H7 (cell line): ENCODE results near the gene KRT2. TPM values are rescaled to one million over a fixed set of nuclear protein-coding genes. Genes with fewer than 3 reads are reported as not detected.

Source experiments
- DNase-seq: peaks from one replicate; pipeline ENCODE4 v3.0.0; 2012
- H3K27me3 ChIP-seq: 2 replicates; pipeline ENCODE4 v1.6.0; 2011; ENCODE audit warnings: mild to moderate bottlenecking, low read length; ENCODE audit not compliant: control insufficient read depth, insufficient read depth
- H3K36me3 ChIP-seq: replicated peaks from 2 replicates; pipeline ENCODE4 v1.5.1; 2011; ENCODE audit warnings: low read length; ENCODE audit not compliant: control insufficient read depth, insufficient read depth
- H3K4me3 ChIP-seq: 2 replicates; pipeline ENCODE4 v1.5.1; 2011; ENCODE audit warnings: low read depth, mild to moderate bottlenecking, control low read depth, low read length, moderate library complexity; ENCODE audit not compliant: insufficient read depth
- total RNA-seq: library from RNA; depleted of rRNA; stranded (reverse); fragments of >200 nt; shearing (Covaris generic); gene quantifications from 2 replicates; pipeline ENCODE4 v1.2.3, GENCODE V29; 2014; rRNA removed

KRT2 gene
- not detected in 2 replicates for total RNA-seq

DNA sequence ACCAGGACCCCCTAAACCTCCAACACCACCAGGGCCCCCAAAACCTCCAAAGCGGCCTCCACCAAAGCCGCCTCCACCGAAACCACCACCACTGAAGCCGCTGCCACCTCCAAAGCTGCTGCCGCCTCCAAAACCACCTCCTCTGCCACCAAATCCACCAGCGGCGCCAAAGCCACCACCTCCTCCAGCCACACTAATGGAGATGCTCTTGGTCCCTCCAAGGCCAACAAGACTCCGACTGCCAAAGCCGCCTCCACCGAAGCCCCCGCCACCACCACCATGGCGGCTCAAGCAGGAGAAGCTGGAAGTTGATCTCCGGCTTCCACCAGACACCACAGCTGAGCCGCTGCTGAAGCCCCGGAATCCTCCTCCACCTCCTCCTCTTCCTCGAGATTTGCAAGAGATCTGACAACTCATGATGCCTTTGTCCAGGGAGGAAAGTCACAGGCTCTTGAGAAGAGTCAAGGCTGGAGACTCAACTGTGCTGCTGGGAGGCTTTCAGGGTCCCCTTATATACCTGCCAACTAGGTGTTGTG lies at the start of gene KRT2:
KRT2 (minus strand) TSS at position 486 of the 536 bp plus-strand sequence; CDS start at position 417, 69 bp downstream.
- Histone ChIP-seq H3K27me3 (no peaks in the 10 kb centered on the region; the same call in 1 of the 2 replicates), H3K4me3 (no peak within 1 kb of the TSS), H3K36me3 (no peaks in the 10 kb centered on the region)
- DNase-seq: no peak

DNA sequence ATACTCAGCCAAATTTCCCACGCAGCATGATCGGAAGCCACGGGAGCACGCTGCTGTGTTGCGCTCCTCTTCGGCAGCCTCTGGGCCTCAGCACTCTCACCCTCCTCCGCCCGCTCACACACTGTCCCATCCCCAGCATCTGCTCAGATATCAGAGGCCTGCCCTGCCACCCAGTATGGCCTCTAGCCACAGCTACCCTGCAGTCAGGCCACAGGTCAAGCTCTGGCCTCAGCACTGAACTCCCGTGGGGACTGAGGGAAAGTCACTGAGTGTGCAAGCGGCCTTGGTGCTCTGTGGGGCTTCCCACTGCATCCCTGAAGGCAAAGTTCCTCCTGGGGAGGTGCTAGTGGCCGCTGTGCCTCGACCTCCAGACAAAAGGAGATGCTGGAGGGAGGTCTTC lies 49.3 kb upstream of the KRT2 start:
- Histone ChIP-seq H3K27me3 (no peaks in the 10 kb centered on the region; the same call in 1 of the 2 replicates), H3K4me3 (no peak overlapping the region), H3K36me3 (no peaks in the 10 kb centered on the region)
- no peak for DNase-seq

DNA sequence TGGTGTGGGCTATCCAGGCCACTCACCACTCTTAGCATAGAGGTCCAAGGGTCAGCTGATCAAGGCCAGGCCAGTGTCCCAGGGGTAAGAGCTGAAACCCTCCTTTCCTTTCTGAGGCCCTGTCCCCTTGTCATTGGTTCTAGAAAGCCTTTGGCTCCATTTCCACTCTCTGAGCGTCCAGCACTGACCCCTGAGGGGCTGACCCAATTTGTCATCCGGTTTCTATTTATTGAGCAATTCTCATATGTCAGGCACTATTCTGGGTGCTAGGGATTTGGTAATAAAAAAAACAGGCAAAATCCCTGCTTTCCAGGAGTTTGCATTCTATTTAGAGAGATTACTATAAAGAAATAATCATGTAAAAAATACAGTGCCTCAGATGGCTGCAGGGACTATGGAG lies 47.9 kb upstream of the KRT2 start:
- Histone ChIP-seq H3K4me3 (no peak overlapping the region), H3K27me3 (no peaks in the 10 kb centered on the region; the same call in 1 of the 2 replicates), H3K36me3 (no peaks in the 10 kb centered on the region)
- DNase-seq: no peak

DNA sequence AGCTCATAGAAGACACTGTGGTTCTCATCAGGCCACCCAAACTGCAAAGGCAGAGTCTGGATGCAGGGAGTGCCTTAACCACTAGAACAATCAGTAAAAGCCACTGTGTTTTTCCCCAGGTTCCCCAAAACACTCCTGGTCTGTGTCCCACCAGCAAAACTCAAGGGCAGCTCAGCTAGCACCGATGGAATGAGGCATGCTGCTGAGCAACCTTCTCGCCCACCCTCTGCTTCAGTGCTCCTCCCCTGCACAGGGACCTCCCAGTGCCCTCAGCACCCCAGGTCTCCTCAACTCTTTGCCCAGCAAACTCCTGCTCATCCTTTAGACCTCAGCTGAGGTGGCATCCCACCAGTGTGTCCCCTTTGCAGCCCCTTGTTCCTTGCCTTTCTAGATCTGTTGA lies 47.4 kb upstream of the KRT2 start:
- Histone ChIP-seq H3K36me3 (no peaks in the 10 kb centered on the region), H3K4me3 (no peak overlapping the region), H3K27me3 (no peaks in the 10 kb centered on the region; the same call in 1 of the 2 replicates)
- DNase-seq: no peak

DNA sequence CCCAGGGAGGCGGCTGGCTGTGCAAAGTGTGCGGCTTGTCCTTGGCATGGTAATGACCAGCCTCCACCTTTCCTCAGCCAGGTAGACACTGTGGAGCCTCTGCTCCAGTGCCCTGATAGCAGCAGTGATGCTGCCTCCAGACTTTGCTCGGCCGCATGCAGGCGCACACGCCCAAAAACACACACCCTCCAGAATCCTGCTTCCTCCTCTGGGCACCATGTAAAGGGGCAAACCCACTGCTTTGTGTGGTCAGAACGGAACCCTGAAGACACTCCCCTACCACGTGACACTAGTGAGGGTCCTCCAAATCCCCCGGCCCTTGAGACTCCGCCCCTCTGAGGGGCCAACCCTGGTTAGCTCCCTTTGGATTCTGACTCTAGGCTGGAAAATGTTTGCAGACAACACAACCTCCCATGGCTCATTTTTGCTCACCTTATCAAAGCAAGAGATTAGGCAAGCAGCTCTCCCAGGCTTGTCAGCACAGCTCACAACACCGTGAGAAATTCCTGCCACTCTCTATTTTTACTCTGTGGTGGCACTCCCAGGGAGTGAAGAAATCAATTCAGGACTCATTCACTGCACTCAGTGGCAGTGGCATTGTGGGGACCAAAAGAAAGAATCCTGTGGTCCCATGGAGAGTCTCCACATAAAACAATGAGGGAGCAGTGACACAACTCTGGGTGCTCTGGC lies 46.8 kb upstream of the KRT2 start:
- DNase-seq: peak; percentile 42
- Histone ChIP-seq H3K36me3 (no peaks in the 10 kb centered on the region), H3K4me3 (no peak overlapping the region), H3K27me3 (no peaks in the 10 kb centered on the region; the same call in 1 of the 2 replicates)

DNA sequence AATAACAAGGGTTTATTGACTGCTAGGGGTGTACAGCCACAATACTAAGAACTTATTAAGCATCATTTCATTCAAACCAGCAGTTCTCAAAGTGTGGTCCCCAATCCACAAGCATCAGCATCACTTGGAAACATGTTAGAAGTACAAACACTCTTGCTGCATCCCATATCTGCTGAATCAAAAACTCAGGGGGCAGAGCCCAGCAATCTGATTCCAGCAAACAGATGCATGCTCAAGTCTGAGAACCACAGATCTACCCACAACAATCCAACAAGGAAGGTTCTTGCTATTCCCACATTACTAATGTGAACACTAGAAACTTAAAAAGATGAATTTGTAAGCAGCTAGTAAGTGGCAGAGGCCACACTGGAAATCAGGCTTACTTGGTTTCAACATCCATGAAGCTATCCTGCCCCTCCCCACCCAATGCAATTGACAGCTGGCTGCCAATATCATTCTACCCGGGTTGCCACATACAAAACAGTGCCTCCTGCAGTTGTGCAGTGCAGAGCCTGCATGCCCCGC lies 45.1 kb upstream of the KRT2 start:
- H3K4me3 ChIP-seq: no peak overlapping the region
- H3K36me3 ChIP-seq: no peaks in the 10 kb centered on the region
- DNase-seq: no peak
- H3K27me3 ChIP-seq: peaks cover 4% of the 10 kb centered on the region

DNA sequence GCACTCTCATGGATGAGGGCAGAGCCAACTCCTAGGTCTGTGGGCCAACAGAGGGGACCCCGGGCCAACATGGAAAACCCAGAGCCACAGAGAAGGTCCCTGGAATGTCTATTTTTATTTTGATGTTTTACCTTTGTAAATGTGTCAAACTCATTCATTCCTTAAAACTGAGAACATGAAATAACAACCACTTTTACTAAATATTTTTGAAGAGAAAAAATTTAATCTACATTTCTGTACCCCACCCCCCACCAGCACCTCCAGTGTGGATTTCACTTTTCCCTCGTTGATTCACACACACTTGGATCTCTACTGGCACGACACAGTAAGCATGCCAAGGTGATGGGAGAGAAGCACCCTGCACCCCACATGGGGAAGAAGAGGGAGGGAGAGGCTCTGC lies 44.6 kb upstream of the KRT2 start:
- Histone ChIP-seq H3K4me3 (no peak overlapping the region), H3K36me3 (no peaks in the 10 kb centered on the region), H3K27me3 (peaks cover 10% of the 10 kb centered on the region)
- no peak for DNase-seq

DNA sequence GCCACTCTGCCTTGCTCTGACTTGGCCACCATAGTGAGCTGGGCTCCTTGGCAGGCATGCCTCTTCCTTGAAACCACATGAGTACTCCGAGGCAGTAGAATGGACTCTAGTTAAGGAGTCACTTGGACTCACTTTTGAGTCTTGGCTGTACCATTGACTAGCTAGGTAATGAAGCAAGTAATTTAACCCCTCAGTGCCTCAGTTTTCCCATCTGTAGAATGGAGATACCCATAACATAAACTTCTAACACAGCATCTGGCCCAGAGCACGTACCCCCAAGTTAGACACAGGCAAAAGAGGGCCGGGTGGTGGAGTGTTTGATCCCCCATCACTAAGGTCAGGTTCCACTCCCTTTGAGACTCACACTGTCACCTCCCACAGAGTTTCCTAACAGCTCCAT lies 43.0 kb upstream of the KRT2 start:
- DNase-seq: no peak
- Histone ChIP-seq H3K27me3 (peaks cover 25% of the 10 kb centered on the region), H3K36me3 (no peaks in the 10 kb centered on the region), H3K4me3 (no peak overlapping the region)

DNA sequence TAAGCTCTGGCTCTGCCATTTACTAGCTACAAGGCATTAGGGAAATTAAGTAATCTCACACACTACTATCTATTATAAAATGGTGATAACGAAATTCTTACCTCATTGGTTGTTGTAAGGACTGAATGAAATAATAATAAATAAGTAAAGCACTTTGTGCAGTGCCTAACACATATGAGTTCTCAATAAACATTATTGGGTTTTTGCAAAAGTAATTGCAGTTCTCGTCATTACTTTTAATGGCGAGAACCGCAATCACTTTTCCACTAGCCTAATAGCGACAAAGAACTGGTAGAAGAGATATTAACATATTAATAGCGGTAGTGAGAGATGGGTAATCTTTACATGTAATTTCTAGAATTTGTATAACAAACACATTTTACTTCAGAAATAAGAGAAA lies 42.1 kb upstream of the KRT2 start:
- no peak overlapping the region for H3K4me3 ChIP-seq
- peaks cover 31% of the 10 kb centered on the region for H3K27me3 ChIP-seq
- no peaks in the 10 kb centered on the region for H3K36me3 ChIP-seq
- DNase-seq: no peak

DNA sequence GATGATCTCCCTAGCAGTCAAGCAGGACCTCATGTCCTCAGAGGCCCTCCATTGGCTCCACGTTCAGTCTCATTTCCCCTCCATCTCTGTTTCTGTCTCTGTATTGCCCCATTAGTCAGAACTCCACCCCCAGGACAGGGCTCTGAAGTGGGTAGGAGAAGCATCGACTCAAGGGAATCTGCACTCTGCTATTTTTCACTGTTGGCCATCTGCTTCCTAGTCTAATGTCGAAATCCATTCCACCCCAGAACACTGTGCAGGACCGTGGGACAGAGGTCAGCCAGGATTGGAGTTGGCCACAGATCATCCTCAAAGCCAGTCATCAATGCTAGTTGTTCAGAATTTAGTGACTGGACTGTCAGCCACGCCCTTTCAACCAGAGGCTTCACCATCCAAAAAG lies 41.2 kb upstream of the KRT2 start:
- H3K27me3 ChIP-seq: peaks cover 31% of the 10 kb centered on the region
- no peak for DNase-seq
- no peak overlapping the region for H3K4me3 ChIP-seq
- H3K36me3 ChIP-seq: no peaks in the 10 kb centered on the region

DNA sequence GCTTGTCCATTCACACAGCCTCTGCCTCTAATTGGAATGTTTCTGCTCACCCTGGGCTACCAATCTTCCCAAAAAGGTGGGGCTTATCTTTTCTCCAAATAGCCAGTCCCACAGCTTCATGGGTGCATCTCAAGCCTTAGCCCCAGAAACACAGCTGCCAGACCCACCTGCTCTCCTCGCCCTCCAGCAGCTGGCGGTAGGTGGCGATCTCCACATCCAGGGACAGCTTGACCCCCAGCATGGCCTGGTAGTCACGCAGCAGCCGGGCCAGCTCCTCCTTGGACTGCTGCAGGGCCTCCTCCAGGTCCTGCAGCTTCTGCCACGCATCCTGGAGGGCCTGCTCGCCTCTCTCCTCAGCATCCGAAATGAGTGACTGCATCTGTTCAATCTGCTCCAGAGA lies 40.2 kb upstream of the KRT2 start:
- Histone ChIP-seq H3K27me3 (peaks cover 32% of the 10 kb centered on the region), H3K4me3 (no peak overlapping the region)
- peak; percentile 83 for DNase-seq

DNA sequence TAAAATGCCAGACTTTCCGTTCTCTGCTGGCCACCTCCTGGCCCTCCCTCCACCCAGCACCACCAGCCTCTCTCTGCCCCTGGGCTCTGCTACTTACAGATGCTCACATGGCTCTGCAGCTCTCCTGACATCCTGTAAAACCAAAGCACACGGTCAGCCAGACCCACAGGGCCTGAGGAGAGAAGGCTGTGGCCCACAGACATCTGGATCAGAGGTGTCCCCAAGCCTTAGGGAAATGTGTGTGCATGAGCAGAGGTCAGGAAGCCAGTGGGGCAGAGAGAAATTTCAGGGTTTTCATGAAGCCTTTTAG lies 39.8 kb upstream of the KRT2 start:
- Histone ChIP-seq H3K4me3 (no peak overlapping the region), H3K36me3 (no peaks in the 10 kb centered on the region), H3K27me3 (peaks cover 32% of the 10 kb centered on the region)
- no peak for DNase-seq

More for the DNA sequence above, 40.2 kb upstream of the KRT2 start:
- no peaks in the 10 kb centered on the region for H3K36me3 ChIP-seq

DNA sequence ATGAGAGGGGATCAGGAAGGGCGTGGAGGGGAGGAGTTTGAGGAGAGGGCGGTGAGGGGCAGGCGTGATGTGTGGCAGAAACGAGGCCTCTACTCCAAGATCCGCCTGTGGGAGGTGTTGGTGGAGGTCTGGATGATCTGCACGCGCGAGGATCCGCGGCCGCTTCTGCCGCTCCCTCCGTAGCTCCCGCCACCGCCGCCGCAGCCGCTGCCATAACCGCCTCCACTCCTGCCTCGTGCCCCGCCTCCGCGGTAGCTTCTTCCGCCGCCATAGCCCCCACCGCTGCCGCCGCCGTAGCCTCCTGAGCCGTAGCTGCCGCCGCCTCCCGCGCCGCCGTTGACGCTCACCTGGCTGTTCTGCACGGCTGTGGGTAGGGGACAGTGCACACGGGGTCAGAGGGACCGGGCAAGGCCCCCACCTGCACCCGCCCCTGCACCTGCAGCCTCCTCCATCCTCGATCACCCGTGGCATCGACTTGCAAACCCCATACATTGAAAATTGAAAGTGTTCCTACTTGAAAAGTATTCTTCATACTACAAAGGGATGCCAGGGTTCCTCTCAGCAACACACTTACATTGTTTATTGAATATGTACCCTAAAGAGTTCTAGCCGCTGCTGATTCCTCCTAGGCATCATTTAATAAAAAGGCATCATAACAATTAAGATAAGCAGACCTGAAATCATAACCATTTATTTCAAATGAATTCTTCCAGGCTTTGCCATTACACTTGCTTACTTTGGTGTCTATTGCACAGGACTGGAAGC lies 39.2 kb upstream of the KRT2 start:
- Histone ChIP-seq H3K4me3 (peak overlapping the region; percentile 49), H3K36me3 (no peaks in the 10 kb centered on the region), H3K27me3 (peaks cover 32% of the 10 kb centered on the region)
- peak; percentile 86 for DNase-seq

DNA sequence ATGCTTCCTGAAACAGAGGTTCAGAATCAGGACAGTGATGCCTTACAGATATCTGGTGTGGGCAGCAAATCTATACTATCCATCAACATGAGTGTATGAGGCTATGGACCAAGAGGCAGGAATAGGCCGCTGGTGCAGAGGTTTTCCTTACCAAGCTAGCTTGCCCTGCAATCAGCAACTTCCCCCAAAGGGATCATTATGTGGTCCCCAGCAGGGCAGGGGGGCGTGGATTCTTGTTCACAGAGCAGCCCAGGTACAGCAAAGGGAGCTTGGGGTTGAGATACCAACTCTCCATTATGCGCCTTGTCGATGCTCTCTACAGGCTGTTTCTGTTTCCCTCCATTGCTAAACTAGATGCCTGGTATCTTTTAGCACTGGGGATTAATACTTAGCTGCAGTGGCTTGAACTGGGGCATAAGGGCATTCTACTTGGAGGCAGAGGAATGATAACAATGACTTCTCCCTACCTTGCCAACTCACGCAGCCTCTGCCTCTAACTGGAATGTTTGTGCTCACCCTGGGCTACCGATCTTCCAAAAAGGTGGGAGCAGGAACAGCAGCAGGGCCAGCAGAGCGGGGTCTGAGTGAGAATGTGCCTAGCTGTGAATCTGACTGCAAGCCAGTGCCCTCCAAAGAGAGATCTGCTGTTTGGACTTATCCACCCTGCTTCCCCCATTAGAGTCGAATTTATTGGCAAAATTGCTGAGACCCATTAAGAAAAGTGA lies 38.5 kb upstream of the KRT2 start:
- peak; percentile 66 for DNase-seq

More for the DNA sequence above, 38.5 kb upstream of the KRT2 start:
- peak overlapping the region; percentile 49 for H3K4me3 ChIP-seq
- H3K27me3 ChIP-seq: peaks cover 32% of the 10 kb centered on the region
- H3K36me3 ChIP-seq: no peaks in the 10 kb centered on the region
